GM12878 (cell line): ENCODE data around the gene SGMS1. TPM values are rescaled to one million over a fixed set of nuclear protein-coding genes. Genes with fewer than 3 reads are reported as not detected.

ENCODE experiments used
- ATF7 ChIP-seq: fragments of 450-650 bp; IDR thresholded peaks from 2 replicates; pipeline ENCODE4 v1.6.1; 2016; ENCODE audit warnings: low read depth, mild to moderate bottlenecking
- BHLHE40 ChIP-seq, 2 experiments: fragments of 450-650 bp in 1 of 2; IDR thresholded peaks; 2 replicates each; pipeline ENCODE4 v1.6.1; 2011 to 2017; ENCODE audit warnings: low read depth in 2 of 2, borderline replicate concordance in 1 of 2, improper control_type of control experiment in 1 of 2, low read length in 1 of 2, mild to moderate bottlenecking in 1 of 2
- BRCA1 ChIP-seq: IDR thresholded peaks from 2 replicates; pipeline ENCODE4 v1.6.1; 2011; ENCODE audit warnings: low read depth, low read length, improper control_type of control experiment
- CEBPB ChIP-seq, 2 experiments: fragments of 150-350 bp in 1 of 2; IDR thresholded peaks; 2 replicates each; pipeline ENCODE4 v1.6.1; 2012 to 2014; ENCODE audit warnings: low read depth in 2 of 2, low read length in 2 of 2, borderline replicate concordance in 1 of 2, inconsistent platforms in 1 of 2
- DPF2 ChIP-seq: fragments of 450-650 bp; IDR thresholded peaks from 2 replicates; pipeline ENCODE4 v1.6.1; 2017; ENCODE audit warnings: mild to moderate bottlenecking
- EED ChIP-seq: sonication (generic); IDR thresholded peaks from 2 replicates; pipeline ENCODE4 v1.6.1; 2016; ENCODE audit warnings: antibody characterized with exemption, low read depth
- HDGF ChIP-seq: fragments of 450-650 bp; IDR thresholded peaks from 2 replicates; pipeline ENCODE4 v1.6.1; 2016; ENCODE audit warnings: antibody characterized with exemption
- JUNB ChIP-seq: IDR thresholded peaks from 2 replicates; pipeline ENCODE4 v1.6.1; 2016; ENCODE audit warnings: antibody characterized with exemption, mild to moderate bottlenecking
- RAD21 ChIP-seq: IDR thresholded peaks from 2 replicates; pipeline ENCODE4 v1.6.1; 2011; ENCODE audit warnings: mild to moderate bottlenecking, low read depth, low read length, moderate library complexity; ENCODE audit not compliant: insufficient read depth
- RCOR1 ChIP-seq: conservative IDR thresholded peaks from 2 replicates; pipeline ENCODE4 v1.6.1; 2012; ENCODE audit warnings: low read depth, low read length, improper control_type of control experiment
- SPI1 ChIP-seq: IDR thresholded peaks from 2 replicates; pipeline ENCODE4 v1.6.1; 2011; ENCODE audit warnings: low read depth, mild to moderate bottlenecking, low read length, moderate library complexity, borderline replicate concordance; ENCODE audit not compliant: insufficient read depth
- SREBF2 ChIP-seq: IDR thresholded peaks from 2 replicates; pipeline ENCODE4 v1.6.1; 2012; ENCODE audit warnings: mild to moderate bottlenecking, low read length
- SRF ChIP-seq, 2 experiments: IDR thresholded peaks; 2 replicates each; pipeline ENCODE4 v1.6.1; 2011; ENCODE audit warnings: low read depth in 2 of 2, low read length in 2 of 2, mild to moderate bottlenecking in 1 of 2, moderate library complexity in 1 of 2
- ZNF217 ChIP-seq: fragments of 450-650 bp; IDR thresholded peaks from 2 replicates; pipeline ENCODE4 v1.6.1; 2017; ENCODE audit warnings: antibody characterized with exemption, mild to moderate bottlenecking
- polyA plus RNA-seq, 11 experiments: library from polyadenylated mRNA; depleted of rRNA in 4 of 11; unstranded in 6 of 11; stranded (reverse) in 5 of 11; fragments of >200 nt; fragmentation: Nextera tagmentation in 4 of 11; fragmentation: Illumina TruSeq in 1 of 11; extraction: Ambion mirVana in 4 of 11; extraction: Trizol in 1 of 11; gene quantifications; 1 replicate in 1 of 11; 2 replicates in 10 of 11; pipeline versions ENCODE4 v1.2.1 to v1.2.3, GENCODE V29; 2011 to 2016; ENCODE audit warnings: inconsistent platforms in 2 of 11, missing spikeins in 2 of 11, low read depth in 1 of 11
- total RNA-seq, 4 experiments: library from RNA; depleted of rRNA in 3 of 4; stranded (reverse); fragments of >200 nt in 3 of 4; fragmentation: Illumina TruSeq in 1 of 4; extraction: Trizol in 1 of 4; gene quantifications; 2 replicates each; pipeline versions ENCODE4 v1.2.1 to v1.2.3, GENCODE V29; 2013 to 2021
- TF ChIP-seq, protein P1 (sequence below): fragments of 150-350 bp; IDR thresholded peaks from 2 replicates; pipeline ENCODE4 v1.6.1; 2014; ENCODE audit warnings: mild to moderate bottlenecking, low read depth, low read length
- TF ChIP-seq, protein P2 (sequence below): fragments of 450-650 bp; IDR thresholded peaks from 2 replicates; pipeline ENCODE4 v1.6.1; 2017; ENCODE audit warnings: mild to moderate bottlenecking, moderate library complexity
- TF ChIP-seq, protein P3 (sequence below): fragments of 450-650 bp; IDR thresholded peaks from 2 replicates; pipeline ENCODE4 v1.6.1; 2014; ENCODE audit warnings: mild to moderate bottlenecking
- TF ChIP-seq, protein P4 (sequence below): fragments of 450-650 bp; IDR thresholded peaks from 2 replicates; pipeline ENCODE4 v1.6.1; 2017; ENCODE audit warnings: borderline replicate concordance
- TF ChIP-seq, protein P5 (sequence below): fragments of 450-650 bp; IDR thresholded peaks from 2 replicates; pipeline ENCODE4 v1.6.1; 2018; ENCODE audit warnings: mild to moderate bottlenecking, low read depth, moderate library complexity; ENCODE audit not compliant: partially characterized antibody

Gene SGMS1
- total and polyA plus RNA-seq, 10 of the 15 experiments (the other 5 are each of a cell fraction or from before 2014, with no cell fraction given) = 1.4 to 14.5 (median 4.9) TPM

DNA sequence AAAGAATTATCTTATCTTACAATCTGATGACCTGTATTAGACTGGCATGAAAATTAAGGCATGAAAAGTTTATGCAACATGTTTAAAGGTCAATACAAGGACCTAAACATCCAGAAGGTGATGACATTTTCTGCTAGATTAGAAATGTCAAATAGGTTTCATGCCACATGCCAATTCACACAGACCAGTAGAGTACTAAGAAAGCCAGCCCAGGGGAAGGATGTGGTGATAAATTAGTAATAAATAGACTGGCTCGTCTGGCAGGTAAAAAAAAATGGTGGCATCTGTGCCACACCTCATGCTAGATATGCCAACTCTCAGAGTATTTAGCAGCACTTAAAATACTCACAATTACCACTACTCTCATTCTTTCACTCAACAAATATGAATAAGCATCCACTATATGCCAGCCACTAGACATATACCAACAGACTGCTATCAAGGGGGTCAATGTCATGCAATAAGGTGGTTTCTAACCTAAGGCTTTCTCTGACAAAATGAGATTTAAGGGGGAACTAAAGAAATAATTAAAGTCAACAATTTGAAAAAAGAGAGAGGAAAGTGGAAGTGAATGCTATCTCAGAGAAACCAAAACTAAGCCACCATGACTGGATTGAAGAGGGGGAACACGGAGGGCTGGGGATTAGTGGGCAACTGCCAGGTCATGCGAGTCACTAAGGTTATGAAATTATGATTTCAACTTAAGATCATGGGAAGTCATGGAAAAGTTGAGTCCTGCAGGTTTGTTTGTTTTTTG, 83.5 kb downstream of the SGMS1 start (continued):
- no peak for TF ChIP-seq BRCA1
- no peak for TF ChIP-seq CEBPB (IDR thresholded peaks at IDR 0.05; ENCODE audit: borderline replicate concordance in 1 of 2, low read depth in 2 of 2, low read length in 2 of 2)
- TF ChIP-seq EED = no peak
- TF ChIP-seq, protein P1, sequence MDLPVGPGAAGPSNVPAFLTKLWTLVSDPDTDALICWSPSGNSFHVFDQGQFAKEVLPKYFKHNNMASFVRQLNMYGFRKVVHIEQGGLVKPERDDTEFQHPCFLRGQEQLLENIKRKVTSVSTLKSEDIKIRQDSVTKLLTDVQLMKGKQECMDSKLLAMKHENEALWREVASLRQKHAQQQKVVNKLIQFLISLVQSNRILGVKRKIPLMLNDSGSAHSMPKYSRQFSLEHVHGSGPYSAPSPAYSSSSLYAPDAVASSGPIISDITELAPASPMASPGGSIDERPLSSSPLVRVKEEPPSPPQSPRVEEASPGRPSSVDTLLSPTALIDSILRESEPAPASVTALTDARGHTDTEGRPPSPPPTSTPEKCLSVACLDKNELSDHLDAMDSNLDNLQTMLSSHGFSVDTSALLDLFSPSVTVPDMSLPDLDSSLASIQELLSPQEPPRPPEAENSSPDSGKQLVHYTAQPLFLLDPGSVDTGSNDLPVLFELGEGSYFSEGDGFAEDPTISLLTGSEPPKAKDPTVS = no peak
- TF ChIP-seq, protein P2, sequence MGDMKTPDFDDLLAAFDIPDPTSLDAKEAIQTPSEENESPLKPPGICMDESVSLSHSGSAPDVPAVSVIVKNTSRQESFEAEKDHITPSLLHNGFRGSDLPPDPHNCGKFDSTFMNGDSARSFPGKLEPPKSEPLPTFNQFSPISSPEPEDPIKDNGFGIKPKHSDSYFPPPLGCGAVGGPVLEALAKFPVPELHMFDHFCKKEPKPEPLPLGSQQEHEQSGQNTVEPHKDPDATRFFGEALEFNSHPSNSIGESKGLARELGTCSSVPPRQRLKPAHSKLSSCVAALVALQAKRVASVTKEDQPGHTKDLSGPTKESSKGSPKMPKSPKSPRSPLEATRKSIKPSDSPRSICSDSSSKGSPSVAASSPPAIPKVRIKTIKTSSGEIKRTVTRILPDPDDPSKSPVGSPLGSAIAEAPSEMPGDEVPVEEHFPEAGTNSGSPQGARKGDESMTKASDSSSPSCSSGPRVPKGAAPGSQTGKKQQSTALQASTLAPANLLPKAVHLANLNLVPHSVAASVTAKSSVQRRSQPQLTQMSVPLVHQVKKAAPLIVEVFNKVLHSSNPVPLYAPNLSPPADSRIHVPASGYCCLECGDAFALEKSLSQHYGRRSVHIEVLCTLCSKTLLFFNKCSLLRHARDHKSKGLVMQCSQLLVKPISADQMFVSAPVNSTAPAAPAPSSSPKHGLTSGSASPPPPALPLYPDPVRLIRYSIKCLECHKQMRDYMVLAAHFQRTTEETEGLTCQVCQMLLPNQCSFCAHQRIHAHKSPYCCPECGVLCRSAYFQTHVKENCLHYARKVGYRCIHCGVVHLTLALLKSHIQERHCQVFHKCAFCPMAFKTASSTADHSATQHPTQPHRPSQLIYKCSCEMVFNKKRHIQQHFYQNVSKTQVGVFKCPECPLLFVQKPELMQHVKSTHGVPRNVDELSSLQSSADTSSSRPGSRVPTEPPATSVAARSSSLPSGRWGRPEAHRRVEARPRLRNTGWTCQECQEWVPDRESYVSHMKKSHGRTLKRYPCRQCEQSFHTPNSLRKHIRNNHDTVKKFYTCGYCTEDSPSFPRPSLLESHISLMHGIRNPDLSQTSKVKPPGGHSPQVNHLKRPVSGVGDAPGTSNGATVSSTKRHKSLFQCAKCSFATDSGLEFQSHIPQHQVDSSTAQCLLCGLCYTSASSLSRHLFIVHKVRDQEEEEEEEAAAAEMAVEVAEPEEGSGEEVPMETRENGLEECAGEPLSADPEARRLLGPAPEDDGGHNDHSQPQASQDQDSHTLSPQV = no peak
- no peak for TF ChIP-seq RAD21
- TF ChIP-seq, protein P3, sequence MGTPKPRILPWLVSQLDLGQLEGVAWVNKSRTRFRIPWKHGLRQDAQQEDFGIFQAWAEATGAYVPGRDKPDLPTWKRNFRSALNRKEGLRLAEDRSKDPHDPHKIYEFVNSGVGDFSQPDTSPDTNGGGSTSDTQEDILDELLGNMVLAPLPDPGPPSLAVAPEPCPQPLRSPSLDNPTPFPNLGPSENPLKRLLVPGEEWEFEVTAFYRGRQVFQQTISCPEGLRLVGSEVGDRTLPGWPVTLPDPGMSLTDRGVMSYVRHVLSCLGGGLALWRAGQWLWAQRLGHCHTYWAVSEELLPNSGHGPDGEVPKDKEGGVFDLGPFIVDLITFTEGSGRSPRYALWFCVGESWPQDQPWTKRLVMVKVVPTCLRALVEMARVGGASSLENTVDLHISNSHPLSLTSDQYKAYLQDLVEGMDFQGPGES = no peak
- peak; percentile 21 to 30; a peak in 1 of 4 replicates for TF ChIP-seq BHLHE40 (IDR thresholded peaks at IDR 0.05; ENCODE audit: borderline replicate concordance in 1 of 2, low read depth in 2 of 2, low read length in 1 of 2)
- TF ChIP-seq RCOR1 = no peak
- TF ChIP-seq SRF (IDR thresholded peaks at IDR 0.05; ENCODE audit: low read depth in 2 of 2, low read length in 2 of 2) = no peak
- 0 out of 2 replicates have a peak, but pooled peaks have one; percentile 23 for TF ChIP-seq ZNF217
- TF ChIP-seq SPI1 = peak; percentile 58; the same call in 1 of the 2 replicates
- TF ChIP-seq, protein P4, sequence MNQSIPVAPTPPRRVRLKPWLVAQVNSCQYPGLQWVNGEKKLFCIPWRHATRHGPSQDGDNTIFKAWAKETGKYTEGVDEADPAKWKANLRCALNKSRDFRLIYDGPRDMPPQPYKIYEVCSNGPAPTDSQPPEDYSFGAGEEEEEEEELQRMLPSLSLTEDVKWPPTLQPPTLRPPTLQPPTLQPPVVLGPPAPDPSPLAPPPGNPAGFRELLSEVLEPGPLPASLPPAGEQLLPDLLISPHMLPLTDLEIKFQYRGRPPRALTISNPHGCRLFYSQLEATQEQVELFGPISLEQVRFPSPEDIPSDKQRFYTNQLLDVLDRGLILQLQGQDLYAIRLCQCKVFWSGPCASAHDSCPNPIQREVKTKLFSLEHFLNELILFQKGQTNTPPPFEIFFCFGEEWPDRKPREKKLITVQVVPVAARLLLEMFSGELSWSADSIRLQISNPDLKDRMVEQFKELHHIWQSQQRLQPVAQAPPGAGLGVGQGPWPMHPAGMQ = no peak
- TF ChIP-seq JUNB = no peak
- TF ChIP-seq, protein P5, sequence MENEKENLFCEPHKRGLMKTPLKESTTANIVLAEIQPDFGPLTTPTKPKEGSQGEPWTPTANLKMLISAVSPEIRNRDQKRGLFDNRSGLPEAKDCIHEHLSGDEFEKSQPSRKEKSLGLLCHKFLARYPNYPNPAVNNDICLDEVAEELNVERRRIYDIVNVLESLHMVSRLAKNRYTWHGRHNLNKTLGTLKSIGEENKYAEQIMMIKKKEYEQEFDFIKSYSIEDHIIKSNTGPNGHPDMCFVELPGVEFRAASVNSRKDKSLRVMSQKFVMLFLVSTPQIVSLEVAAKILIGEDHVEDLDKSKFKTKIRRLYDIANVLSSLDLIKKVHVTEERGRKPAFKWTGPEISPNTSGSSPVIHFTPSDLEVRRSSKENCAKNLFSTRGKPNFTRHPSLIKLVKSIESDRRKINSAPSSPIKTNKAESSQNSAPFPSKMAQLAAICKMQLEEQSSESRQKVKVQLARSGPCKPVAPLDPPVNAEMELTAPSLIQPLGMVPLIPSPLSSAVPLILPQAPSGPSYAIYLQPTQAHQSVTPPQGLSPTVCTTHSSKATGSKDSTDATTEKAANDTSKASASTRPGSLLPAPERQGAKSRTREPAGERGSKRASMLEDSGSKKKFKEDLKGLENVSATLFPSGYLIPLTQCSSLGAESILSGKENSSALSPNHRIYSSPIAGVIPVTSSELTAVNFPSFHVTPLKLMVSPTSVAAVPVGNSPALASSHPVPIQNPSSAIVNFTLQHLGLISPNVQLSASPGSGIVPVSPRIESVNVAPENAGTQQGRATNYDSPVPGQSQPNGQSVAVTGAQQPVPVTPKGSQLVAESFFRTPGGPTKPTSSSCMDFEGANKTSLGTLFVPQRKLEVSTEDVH = no peak
- TF ChIP-seq DPF2 = no peak
- 0 out of 2 replicates have a peak, but pooled peaks have one; percentile 34 for TF ChIP-seq ATF7
- TF ChIP-seq HDGF = 0 out of 2 replicates have a peak, but pooled peaks have one; percentile 52
- no peak for TF ChIP-seq SREBF2
